ENCODE measurements around the gene LXN.

DNA sequence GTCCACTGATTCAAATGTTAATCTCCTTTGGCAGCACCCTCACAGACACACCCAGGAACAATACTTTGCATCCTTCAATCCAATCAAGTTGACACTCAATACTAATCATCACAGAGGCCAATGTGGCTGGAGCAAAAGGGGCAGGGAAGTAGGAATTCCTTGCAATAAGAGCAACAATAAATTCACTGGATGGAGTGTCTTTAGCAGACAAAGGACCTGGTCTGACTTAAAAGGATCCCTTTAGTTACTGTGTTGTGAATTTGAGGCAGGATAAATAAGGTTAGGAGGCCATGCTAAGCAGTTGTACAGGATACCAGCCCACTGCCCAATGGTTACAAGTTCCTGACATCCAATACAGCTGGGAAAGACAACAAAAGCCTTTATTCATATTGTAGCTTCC, 40.5 kb downstream of the LXN start:
- TF ChIP-seq, protein P1, sequence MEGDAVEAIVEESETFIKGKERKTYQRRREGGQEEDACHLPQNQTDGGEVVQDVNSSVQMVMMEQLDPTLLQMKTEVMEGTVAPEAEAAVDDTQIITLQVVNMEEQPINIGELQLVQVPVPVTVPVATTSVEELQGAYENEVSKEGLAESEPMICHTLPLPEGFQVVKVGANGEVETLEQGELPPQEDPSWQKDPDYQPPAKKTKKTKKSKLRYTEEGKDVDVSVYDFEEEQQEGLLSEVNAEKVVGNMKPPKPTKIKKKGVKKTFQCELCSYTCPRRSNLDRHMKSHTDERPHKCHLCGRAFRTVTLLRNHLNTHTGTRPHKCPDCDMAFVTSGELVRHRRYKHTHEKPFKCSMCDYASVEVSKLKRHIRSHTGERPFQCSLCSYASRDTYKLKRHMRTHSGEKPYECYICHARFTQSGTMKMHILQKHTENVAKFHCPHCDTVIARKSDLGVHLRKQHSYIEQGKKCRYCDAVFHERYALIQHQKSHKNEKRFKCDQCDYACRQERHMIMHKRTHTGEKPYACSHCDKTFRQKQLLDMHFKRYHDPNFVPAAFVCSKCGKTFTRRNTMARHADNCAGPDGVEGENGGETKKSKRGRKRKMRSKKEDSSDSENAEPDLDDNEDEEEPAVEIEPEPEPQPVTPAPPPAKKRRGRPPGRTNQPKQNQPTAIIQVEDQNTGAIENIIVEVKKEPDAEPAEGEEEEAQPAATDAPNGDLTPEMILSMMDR (optimal IDR thresholded peaks at IDR 0.05 in 1 of 3, IDR thresholded peaks at IDR 0.05 in 1 of 3, conservative IDR thresholded peaks at IDR 0.05 in 1 of 3; ENCODE audit: extremely low read depth in 1 of 3, insufficient read depth in 2 of 3, low read length in 3 of 3) = no peak
- no peak for TF ChIP-seq EZH2 (IDR thresholded peaks at IDR 0.05; ENCODE audit: low read length)
